HepG2 (cell line): ENCODE measurements around the gene POMT2. TPM values are rescaled to one million over a fixed set of nuclear protein-coding genes. Genes with fewer than 3 reads are reported as not detected.

Experiments
- ATAC-seq: fragments of 200-7000 bp; cut with Tn5 transposase; 3 replicates; pipeline ENCODE4 v1.9.1; 2020; ENCODE audit warnings: mild to moderate bottlenecking, moderate library complexity
- BruUV-seq: library from RNA; stranded (reverse); fragments of 400-500 nt; replicated peaks from 2 replicates; lab custom pipeline; 2021; lab: Mats Ljungman, UMichigan
- CTCF ChIA-PET: fragments of 300-600 bp; formaldehyde crosslinking; extraction: SDS; loops from one replicate; lab custom pipeline; 2021; ENCODE audit warnings: low total read pairs, inconsistent platforms, low intra/inter-chr PET ratio; lab: Yijun Ruan, JAX
- POLR2A ChIA-PET: fragments of 350-600 bp; sonication (Branson Sonifier 250); formaldehyde crosslinking; loops from one replicate; lab custom pipeline; 2020; ENCODE audit warnings: antibody characterized with exemption, inconsistent platforms; lab: Yijun Ruan, JAX
- DNase-seq: peaks from one replicate; pipeline ENCODE4 v3.0.0-alpha.2; 2015; ENCODE audit warnings: low spot score
- FAIRE-seq: peaks from 3 replicates; lab custom pipeline; 2011; peaks lifted over from hg19 to GRCh38; lab: Jason Lieb, UNC
- H2AFZ ChIP-seq: one replicate; pipeline ENCODE4 v1.6.1; 2011; ENCODE audit warnings: low read length, inconsistent platforms
- H3K27ac ChIP-seq: fragments of 300-600 bp; 3 replicates; pipeline ENCODE4 v1.8.0; 2011; ENCODE audit warnings: mixed run types, mild to moderate bottlenecking, mixed read lengths, low read length, inconsistent platforms; ENCODE audit not compliant: insufficient read depth; ENCODE audit errors: extremely low read length
- H3K27me3 ChIP-seq, 2 experiments: fragments of 200-600 bp in 1 of 2; 2 replicates in 1 of 2; 3 replicates in 1 of 2; pipeline versions ENCODE4 v1.6.0 to v1.8.0; 2011; ENCODE audit warnings: low read length in 2 of 2, mild to moderate bottlenecking in 2 of 2, moderate library complexity in 2 of 2, inconsistent platforms in 1 of 2; ENCODE audit not compliant: insufficient read depth in 2 of 2, control insufficient read depth in 1 of 2
- H3K36me3 ChIP-seq, 2 experiments: fragments of 200-600 bp in 1 of 2; replicated peaks in 1 of 2; 2 replicates in 1 of 2; 3 replicates in 1 of 2; pipeline versions ENCODE4 v1.5.1 to v1.8.0; 2011; ENCODE audit warnings: low read length in 2 of 2, inconsistent platforms in 1 of 2; ENCODE audit not compliant: insufficient read depth in 2 of 2, control insufficient read depth in 1 of 2
- H3K4me1 ChIP-seq: 2 replicates; pipeline ENCODE4 v1.5.1; 2012; ENCODE audit warnings: low read length, inconsistent platforms; ENCODE audit not compliant: insufficient read depth
- H3K4me2 ChIP-seq: 2 replicates; pipeline ENCODE4 v1.6.0; 2011; ENCODE audit warnings: low read depth, low read length, inconsistent platforms
- H3K4me3 ChIP-seq, 3 experiments: fragments of 200-600 bp in 1 of 3; sonication (generic), shearing (Covaris generic) in 1 of 3; replicated peaks in 1 of 3; 2 replicates each; pipeline ENCODE4 v1.5.1; 2011 to 2016; ENCODE audit warnings: low read length in 3 of 3, inconsistent platforms in 2 of 3, low read depth in 2 of 3, mild to moderate bottlenecking in 2 of 3, control low read depth in 1 of 3, mixed read lengths in 1 of 3; ENCODE audit not compliant: insufficient read depth in 1 of 3
- H3K79me2 ChIP-seq: one replicate; pipeline ENCODE4 v1.6.1; 2011; ENCODE audit warnings: low read length, inconsistent platforms; ENCODE audit not compliant: insufficient read depth
- H3K9ac ChIP-seq: 2 replicates; pipeline ENCODE4 v1.6.0; 2011; ENCODE audit warnings: mild to moderate bottlenecking, low read depth, low read length, inconsistent platforms; ENCODE audit not compliant: insufficient read depth
- H3K9me3 ChIP-seq: 2 replicates; pipeline ENCODE4 v1.5.1; 2012; ENCODE audit warnings: mild to moderate bottlenecking, low read length
- H4K20me1 ChIP-seq: 2 replicates; pipeline ENCODE4 v1.6.0; 2011; ENCODE audit warnings: inconsistent platforms, mild to moderate bottlenecking, low read length, moderate library complexity; ENCODE audit not compliant: insufficient read depth
- HCFC1 ChIP-seq: fragments of 150-350 bp; IDR thresholded peaks from 2 replicates; pipeline ENCODE4 v1.6.1; 2014; ENCODE audit warnings: low read depth, low read length
- MIER2 ChIP-seq: IDR thresholded peaks from 2 replicates; pipeline ENCODE4 v1.6.1; 2016; ENCODE audit warnings: missing biosample characterization, missing genetic modification reagents
- MTF2 ChIP-seq: sonication (generic); formaldehyde crosslinking; IDR thresholded peaks from 2 replicates; pipeline ENCODE4 v1.5.0; 2020; ENCODE audit warnings: missing genetic modification reagents, borderline replicate concordance
- SRSF9 ChIP-seq: fragments of 200-400 bp; formaldehyde crosslinking; IDR thresholded peaks from 2 replicates; pipeline ENCODE4 v1.6.1; 2018; ENCODE audit warnings: borderline replicate concordance, mild to moderate bottlenecking, low read depth, low read length; ENCODE audit not compliant: insufficient read depth, poor library complexity, severe bottlenecking
- TP53 ChIP-seq: sonication (generic); formaldehyde crosslinking; conservative IDR thresholded peaks from 2 replicates; pipeline ENCODE4 v1.4.0; 2020; ENCODE audit warnings: missing genetic modification reagents
- ZNF205 ChIP-seq: IDR thresholded peaks from 2 replicates; pipeline ENCODE4 v1.6.1; 2018; ENCODE audit warnings: missing biosample characterization, missing genetic modification reagents
- ZNF234 ChIP-seq: sonication (generic); formaldehyde crosslinking; conservative IDR thresholded peaks from 2 replicates; pipeline ENCODE4 v1.5.1; 2020; ENCODE audit warnings: mild to moderate bottlenecking, missing genetic modification reagents
- ZNF337 ChIP-seq: sonication (generic); formaldehyde crosslinking; IDR thresholded peaks from 2 replicates; pipeline ENCODE4 v1.5.1; 2020; ENCODE audit warnings: missing genetic modification reagents, low read depth, mild to moderate bottlenecking, borderline replicate concordance
- ZNF564 ChIP-seq: sonication (generic); formaldehyde crosslinking; IDR thresholded peaks from 2 replicates; pipeline ENCODE4 v1.8.1; 2023; ENCODE audit warnings: mild to moderate bottlenecking, missing genetic modification reagents
- ZNF616 ChIP-seq: sonication (generic); formaldehyde crosslinking; IDR thresholded peaks from 2 replicates; pipeline ENCODE4 v1.5.0; 2020; ENCODE audit warnings: low read depth, mild to moderate bottlenecking, missing genetic modification reagents
- WGBS: methylation state at CpG from one replicate; pipeline ENCODE4 v1.1.6; 2017; ENCODE audit warnings: low lambda C conversion rate; 5-methylcytosine and 5-hydroxymethylcytosine counted together
- in situ Hi-C: cut with HindIII; loops from 2 replicates; pipeline ENCODE4 v1.10.0; 2017; ENCODE audit warnings: low pct_unique_long_range_greater_than_20kb; ENCODE audit not compliant: extremely low pct_ligation_motif_present
- intact Hi-C: fragments of 100-400 bp; cut with micrococcal nuclease; formaldehyde crosslinking; loops from one replicate; pipeline ENCODE4 v1.10.0; 2022; ENCODE audit not compliant: unreplicated experiment
- polyA plus RNA-seq, 8 experiments: library from polyadenylated mRNA; depleted of rRNA in 3 of 8; stranded (reverse) in 7 of 8; unstranded in 1 of 8; fragments of >200 nt; fragmentation: Illumina TruSeq in 4 of 8; extraction: Trizol in 4 of 8; gene quantifications; 2 replicates each; pipeline versions ENCODE4 v1.2.1 to v1.2.3, GENCODE V29; 2011 to 2016; ENCODE audit warnings: low read depth in 4 of 8, missing spikeins in 1 of 8, mixed read lengths in 1 of 8; ENCODE audit not compliant: insufficient read depth in 1 of 8
- total RNA-seq, 5 experiments: library from RNA; depleted of rRNA; stranded (reverse); fragments of >200 nt; fragmentation: Illumina TruSeq; extraction: Trizol; gene quantifications; 2 replicates each; pipeline ENCODE4 v1.2.3, GENCODE V29; 2016; ENCODE audit warnings: low read depth in 1 of 5
- TF ChIP-seq, protein P1 (sequence below): IDR thresholded peaks from 2 replicates; pipeline ENCODE4 v1.6.1; 2016; ENCODE audit warnings: missing compliant biosample characterization, missing genetic modification reagents, borderline replicate concordance
- TF ChIP-seq, protein P2 (sequence below): sonication (generic); formaldehyde crosslinking; IDR thresholded peaks from 2 replicates; pipeline ENCODE4 v1.4.0; 2020; ENCODE audit warnings: missing genetic modification reagents, borderline replicate concordance
- TF ChIP-seq, protein P3 (sequence below): sonication (generic); formaldehyde crosslinking; IDR thresholded peaks from 2 replicates; pipeline ENCODE4 v1.5.1; 2020; ENCODE audit warnings: mild to moderate bottlenecking, missing genetic modification reagents, moderate library complexity

The POMT2 gene
- total and polyA plus RNA-seq, 2 of the 13 experiments (the other 11 are each of a cell fraction or from before 2014, with no cell fraction given) = 15.3 to 15.9 TPM

DNA sequence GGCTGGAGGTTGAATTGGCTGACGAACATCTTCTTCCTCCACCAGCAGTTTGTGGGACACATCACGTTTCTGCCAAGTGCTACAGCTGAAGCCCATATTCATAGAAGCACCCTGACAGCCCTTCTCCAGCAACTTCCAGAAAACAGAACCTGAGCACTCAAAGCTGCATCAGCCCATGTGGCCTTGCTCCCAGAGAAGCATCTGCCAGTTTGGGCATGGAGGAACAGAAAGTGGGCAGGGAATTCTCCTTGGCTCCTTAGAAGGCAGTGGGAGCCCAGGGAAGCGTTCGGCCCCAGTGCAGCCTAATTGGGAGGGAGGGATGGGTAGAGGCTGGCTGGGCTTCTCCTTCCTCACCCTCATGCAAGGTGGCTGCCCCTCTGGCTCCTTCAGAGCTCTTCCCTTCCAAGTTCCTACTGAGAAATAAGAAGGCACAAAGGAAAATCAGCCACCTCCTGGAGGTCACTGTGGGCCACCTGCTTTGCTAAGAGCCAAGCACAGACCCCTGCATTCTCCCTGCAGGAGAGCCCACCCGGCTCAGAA is 45.6 kb downstream of the POMT2 start:
- peaks cover 2 to 9% of the 10 kb centered on the region in 2 experiments; a peak in 2 of 5 replicates for H3K36me3 ChIP-seq
- ATAC-seq (no peak), FAIRE-seq (no peak), DNase-seq (no peak)
- BruUV-seq = no TSS peak
- TF ChIP-seq ZNF205 (CRISPR knock-in tag) (no peak), HCFC1 (no peak), MTF2 (CRISPR knock-in tag) (no peak), ZNF616 (CRISPR knock-in tag) (no peak), ZNF564 (CRISPR knock-in tag) (no peak), MIER2 (CRISPR knock-in tag) (no peak), SRSF9 (no peak), ZNF234 (CRISPR knock-in tag) (no peak), TP53 (CRISPR knock-in tag) (no peak), ZNF337 (CRISPR knock-in tag) (no peak)
- TF ChIP-seq, protein P1, sequence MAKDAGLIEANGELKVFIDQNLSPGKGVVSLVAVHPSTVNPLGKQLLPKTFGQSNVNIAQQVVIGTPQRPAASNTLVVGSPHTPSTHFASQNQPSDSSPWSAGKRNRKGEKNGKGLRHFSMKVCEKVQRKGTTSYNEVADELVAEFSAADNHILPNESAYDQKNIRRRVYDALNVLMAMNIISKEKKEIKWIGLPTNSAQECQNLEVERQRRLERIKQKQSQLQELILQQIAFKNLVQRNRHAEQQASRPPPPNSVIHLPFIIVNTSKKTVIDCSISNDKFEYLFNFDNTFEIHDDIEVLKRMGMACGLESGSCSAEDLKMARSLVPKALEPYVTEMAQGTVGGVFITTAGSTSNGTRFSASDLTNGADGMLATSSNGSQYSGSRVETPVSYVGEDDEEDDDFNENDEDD (CRISPR knock-in tag) = no peak
- TF ChIP-seq, protein P2, sequence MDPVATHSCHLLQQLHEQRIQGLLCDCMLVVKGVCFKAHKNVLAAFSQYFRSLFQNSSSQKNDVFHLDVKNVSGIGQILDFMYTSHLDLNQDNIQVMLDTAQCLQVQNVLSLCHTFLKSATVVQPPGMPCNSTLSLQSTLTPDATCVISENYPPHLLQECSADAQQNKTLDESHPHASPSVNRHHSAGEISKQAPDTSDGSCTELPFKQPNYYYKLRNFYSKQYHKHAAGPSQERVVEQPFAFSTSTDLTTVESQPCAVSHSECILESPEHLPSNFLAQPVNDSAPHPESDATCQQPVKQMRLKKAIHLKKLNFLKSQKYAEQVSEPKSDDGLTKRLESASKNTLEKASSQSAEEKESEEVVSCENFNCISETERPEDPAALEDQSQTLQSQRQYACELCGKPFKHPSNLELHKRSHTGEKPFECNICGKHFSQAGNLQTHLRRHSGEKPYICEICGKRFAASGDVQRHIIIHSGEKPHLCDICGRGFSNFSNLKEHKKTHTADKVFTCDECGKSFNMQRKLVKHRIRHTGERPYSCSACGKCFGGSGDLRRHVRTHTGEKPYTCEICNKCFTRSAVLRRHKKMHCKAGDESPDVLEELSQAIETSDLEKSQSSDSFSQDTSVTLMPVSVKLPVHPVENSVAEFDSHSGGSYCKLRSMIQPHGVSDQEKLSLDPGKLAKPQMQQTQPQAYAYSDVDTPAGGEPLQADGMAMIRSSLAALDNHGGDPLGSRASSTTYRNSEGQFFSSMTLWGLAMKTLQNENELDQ (CRISPR knock-in tag) = no peak
- TF ChIP-seq, protein P3, sequence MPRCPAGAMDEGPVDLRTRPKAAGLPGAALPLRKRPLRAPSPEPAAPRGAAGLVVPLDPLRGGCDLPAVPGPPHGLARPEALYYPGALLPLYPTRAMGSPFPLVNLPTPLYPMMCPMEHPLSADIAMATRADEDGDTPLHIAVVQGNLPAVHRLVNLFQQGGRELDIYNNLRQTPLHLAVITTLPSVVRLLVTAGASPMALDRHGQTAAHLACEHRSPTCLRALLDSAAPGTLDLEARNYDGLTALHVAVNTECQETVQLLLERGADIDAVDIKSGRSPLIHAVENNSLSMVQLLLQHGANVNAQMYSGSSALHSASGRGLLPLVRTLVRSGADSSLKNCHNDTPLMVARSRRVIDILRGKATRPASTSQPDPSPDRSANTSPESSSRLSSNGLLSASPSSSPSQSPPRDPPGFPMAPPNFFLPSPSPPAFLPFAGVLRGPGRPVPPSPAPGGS (CRISPR knock-in tag) = no peak
- H3K79me2 ChIP-seq = no peaks in the 10 kb centered on the region
- in situ Hi-C loops = no loop called here
- no peak overlapping the region for H3K27ac ChIP-seq
- peaks cover 3 to 10% of the 10 kb centered on the region in 2 experiments; a peak in 1 of 5 replicates for H3K27me3 ChIP-seq
- H3K9me3 ChIP-seq = no peaks in the 10 kb centered on the region
- POLR2A ChIA-PET = no interaction called here
- no peak overlapping the region for H3K4me2 ChIP-seq
- no peak overlapping the region for H3K4me3 ChIP-seq
- intact Hi-C loops = no loop called here
- CTCF ChIA-PET = no interaction called here
- no peak overlapping the region for H2AFZ ChIP-seq
- no peak overlapping the region for H3K9ac ChIP-seq
- H4K20me1 ChIP-seq = no peaks in the 10 kb centered on the region
- 89% methylated on average over 5 of the region's 5 CpGs for WGBS
- no peaks in the 10 kb centered on the region for H3K4me1 ChIP-seq
